Measurements from ENCODE around the gene GPHB5.

The GPHB5 gene

GRCh38 chr14:63275611-63276010 is 43.1 kb downstream of the GPHB5 start:
- no peak for DNase-seq (ENCODE audit: low read depth, low spot score)
- Histone ChIP-seq H3K36me3 (ENCODE audit: insufficient read depth, low read length) (no peaks in the 10 kb centered on the region), H3K9me3 (ENCODE audit: low read depth, low read length) (no peaks in the 10 kb centered on the region), H3K9ac (ENCODE audit: insufficient read length) (no peak overlapping the region), H3K4me3 (no peak overlapping the region), H3K27ac (no peak overlapping the region)
- TF ChIP-seq FOXP2 (optimal IDR thresholded peaks at IDR 0.05; ENCODE audit: control extremely low read depth, extremely low read length, insufficient read depth) (no peak), POLR2AphosphoS5 (IDR thresholded peaks at IDR 0.05; ENCODE audit: borderline replicate concordance, low read depth, low read length) (no peak), EZH2 (IDR thresholded peaks at IDR 0.05) (no peak)

- Histone ChIP-seq H3K4me3 (no peak overlapping the region), H3K36me3 (ENCODE audit: insufficient read depth, low read length) (no peaks in the 10 kb centered on the region), H3K9me3 (ENCODE audit: low read depth, low read length) (no peaks in the 10 kb centered on the region), H3K27ac (no peak overlapping the region), H3K9ac (ENCODE audit: insufficient read length) (no peak overlapping the region)
- TF ChIP-seq FOXP2 (optimal IDR thresholded peaks at IDR 0.05; ENCODE audit: control extremely low read depth, extremely low read length, insufficient read depth) = no peak
- DNase-seq (ENCODE audit: low read depth, low spot score) = no peak
Measured at GRCh38 chr14:63273717-63274655, 44.7 kb downstream of the GPHB5 start.

- Histone ChIP-seq H3K4me3 (no peak overlapping the region), H3K9ac (ENCODE audit: insufficient read length) (no peak overlapping the region), H3K27ac (no peak overlapping the region), H3K36me3 (ENCODE audit: insufficient read depth, low read length) (no peaks in the 10 kb centered on the region), H3K9me3 (ENCODE audit: low read depth, low read length) (no peaks in the 10 kb centered on the region)
- no peak for TF ChIP-seq EZH2 (IDR thresholded peaks at IDR 0.05)
- DNase-seq (ENCODE audit: low read depth, low spot score) = no peak
Measured at GRCh38 chr14:63273129-63273528, 45.6 kb downstream of the GPHB5 start.

- TF ChIP-seq FOXP2 (optimal IDR thresholded peaks at IDR 0.05; ENCODE audit: control extremely low read depth, extremely low read length, insufficient read depth) = no peak
- no peak for TF ChIP-seq EZH2 (IDR thresholded peaks at IDR 0.05)
- no peak for TF ChIP-seq POLR2AphosphoS5 (IDR thresholded peaks at IDR 0.05; ENCODE audit: borderline replicate concordance, low read depth, low read length)
- no peak overlapping the region for H3K9ac ChIP-seq (ENCODE audit: insufficient read length)
- no peaks in the 10 kb centered on the region for H3K9me3 ChIP-seq (ENCODE audit: low read depth, low read length)
- H3K36me3 ChIP-seq (ENCODE audit: insufficient read depth, low read length) = no peaks in the 10 kb centered on the region
- no peak overlapping the region for H3K27ac ChIP-seq
- DNase-seq (ENCODE audit: low read depth, low spot score) = no peak
- H3K4me3 ChIP-seq = no peak overlapping the region
Measured at GRCh38 chr14:63269561-63270225, 49.0 kb downstream of the GPHB5 start.

GRCh38 chr14:63268771-63269170 is 50.0 kb downstream of the GPHB5 start:
- DNase-seq (ENCODE audit: low read depth, low spot score) = no peak
- no peak overlapping the region for H3K4me3 ChIP-seq
- TF ChIP-seq FOXP2 (optimal IDR thresholded peaks at IDR 0.05; ENCODE audit: control extremely low read depth, extremely low read length, insufficient read depth) = no peak
- no peak for TF ChIP-seq EZH2 (IDR thresholded peaks at IDR 0.05)
- TF ChIP-seq POLR2AphosphoS5 (IDR thresholded peaks at IDR 0.05; ENCODE audit: borderline replicate concordance, low read depth, low read length) = no peak
- no peaks in the 10 kb centered on the region for H3K36me3 ChIP-seq (ENCODE audit: insufficient read depth, low read length)
- no peaks in the 10 kb centered on the region for H3K9me3 ChIP-seq (ENCODE audit: low read depth, low read length)
- no peak overlapping the region for H3K27ac ChIP-seq
- H3K9ac ChIP-seq (ENCODE audit: insufficient read length) = no peak overlapping the region

- Histone ChIP-seq H3K27ac (no peak overlapping the region), H3K36me3 (ENCODE audit: insufficient read depth, low read length) (no peaks in the 10 kb centered on the region), H3K9me3 (ENCODE audit: low read depth, low read length) (no peaks in the 10 kb centered on the region), H3K9ac (ENCODE audit: insufficient read length) (no peak overlapping the region), H3K4me3 (no peak overlapping the region)
- no peak for TF ChIP-seq EZH2 (IDR thresholded peaks at IDR 0.05)
- no peak for TF ChIP-seq POLR2AphosphoS5 (IDR thresholded peaks at IDR 0.05; ENCODE audit: borderline replicate concordance, low read depth, low read length)
- no peak for TF ChIP-seq FOXP2 (optimal IDR thresholded peaks at IDR 0.05; ENCODE audit: control extremely low read depth, extremely low read length, insufficient read depth)
- DNase-seq (ENCODE audit: low read depth, low spot score) = no peak
Measured at GRCh38 chr14:63267171-63267570, 51.6 kb downstream of the GPHB5 start.

- no peak overlapping the region for H3K4me3 ChIP-seq
- no peak for TF ChIP-seq POLR2AphosphoS5 (IDR thresholded peaks at IDR 0.05; ENCODE audit: borderline replicate concordance, low read depth, low read length)
- no peak for TF ChIP-seq FOXP2 (optimal IDR thresholded peaks at IDR 0.05; ENCODE audit: control extremely low read depth, extremely low read length, insufficient read depth)
- TF ChIP-seq EZH2 (IDR thresholded peaks at IDR 0.05) = no peak
Measured at GRCh38 chr14:63266106-63266505, 52.6 kb downstream of the GPHB5 start.

More at GRCh38 chr14:63266106-63266505, 52.6 kb downstream of the GPHB5 start:
- H3K27ac ChIP-seq = no peak overlapping the region
- no peaks in the 10 kb centered on the region for H3K36me3 ChIP-seq (ENCODE audit: insufficient read depth, low read length)
- no peak for DNase-seq (ENCODE audit: low read depth, low spot score)
- no peak overlapping the region for H3K9ac ChIP-seq (ENCODE audit: insufficient read length)
- no peaks in the 10 kb centered on the region for H3K9me3 ChIP-seq (ENCODE audit: low read depth, low read length)
